ENCODE data around the gene PDZRN3.

The PDZRN3 gene

GRCh38 chr3:73535137-73535536, 89.6 kb downstream of the PDZRN3 start:
- ChIA-PET CTCF (interaction anchor here (1.1 kb wide), 1 partner anchor 12 kb away, joined by 4 read pairs; no protein-coding TSS in a partner anchor), POLR2A (no interaction called here)
- no peak for TF ChIP-seq CTCF (IDR thresholded peaks at IDR 0.05; ENCODE audit: insufficient read depth, low read length, missing control alignments)
- H3K4me3 ChIP-seq (ENCODE audit: low read depth, low read length) = no peak overlapping the region
- no peak for DNase-seq (ENCODE audit: low read depth, low spot score)

DNA sequence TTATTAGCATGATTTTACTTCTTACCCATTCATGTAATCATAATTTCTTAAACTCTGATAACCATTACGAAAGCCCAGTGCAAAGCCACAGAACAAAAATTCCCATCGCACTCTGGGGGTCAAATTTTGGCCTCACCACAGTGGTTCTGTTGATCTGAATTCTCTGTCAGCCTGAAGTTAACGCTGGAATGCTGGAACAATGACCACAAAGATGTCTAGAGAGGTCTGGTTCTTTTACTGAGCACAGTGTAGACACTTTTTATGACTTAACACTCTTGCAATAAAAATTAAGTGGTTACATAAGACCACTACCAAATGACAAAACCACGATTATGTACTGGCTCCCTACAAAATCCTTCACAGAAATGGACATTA, 94.7 kb downstream of the PDZRN3 start:
- ChIA-PET POLR2A (no interaction called here), CTCF (interaction anchor here (0.8 to 1.6 kb wide), 2 partner anchors 17 to 22 kb away, joined by 3 to 7 read pairs; no protein-coding TSS in a partner anchor)
- H3K4me3 ChIP-seq (ENCODE audit: low read depth, low read length) = no peak overlapping the region
- TF ChIP-seq CTCF (IDR thresholded peaks at IDR 0.05; ENCODE audit: insufficient read depth, low read length, missing control alignments) = no peak
- DNase-seq (ENCODE audit: low read depth, low spot score) = peak; percentile 87

- no peak for DNase-seq (ENCODE audit: low read depth, low spot score)
- POLR2A ChIA-PET = no interaction called here
- no peak overlapping the region for H3K4me3 ChIP-seq (ENCODE audit: low read depth, low read length)
- CTCF ChIA-PET = interaction anchor here (1.4 kb wide), 1 partner anchor 21 kb away, joined by 6 read pairs; no protein-coding TSS in a partner anchor
- TF ChIP-seq CTCF (IDR thresholded peaks at IDR 0.05; ENCODE audit: insufficient read depth, low read length, missing control alignments) = no peak
Measured at GRCh38 chr3:73529308-73530021, 95.3 kb downstream of the PDZRN3 start.

DNA sequence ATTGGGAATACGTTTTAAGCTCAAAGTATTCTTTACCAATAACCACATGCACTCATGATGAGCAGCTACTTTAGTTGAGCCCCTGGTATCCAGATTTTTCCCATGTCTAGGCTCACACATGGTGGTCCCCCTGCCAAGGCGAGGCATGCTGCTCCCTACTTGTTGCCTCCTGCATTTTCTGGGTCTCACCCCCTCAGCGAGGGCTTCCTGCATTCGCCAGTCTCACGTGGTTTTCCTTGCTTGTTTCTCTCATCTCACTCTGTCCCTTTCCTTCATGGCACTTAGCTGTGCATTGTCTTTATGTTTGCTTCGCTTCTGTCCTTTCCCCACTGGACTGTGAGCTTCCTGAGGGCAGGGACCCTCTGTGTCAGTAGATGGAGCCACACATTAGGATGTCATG, 99.2 kb downstream of the PDZRN3 start:
- no peak overlapping the region for H3K4me3 ChIP-seq (ENCODE audit: low read depth, low read length)
- no peak for DNase-seq (ENCODE audit: low read depth, low spot score)
- no peak for TF ChIP-seq CTCF (IDR thresholded peaks at IDR 0.05; ENCODE audit: insufficient read depth, low read length, missing control alignments)
- ChIA-PET POLR2A (no interaction called here), CTCF (interaction anchor here (1.0 to 1.6 kb wide), 2 partner anchors 8 to 18 kb away, joined by 3 to 10 read pairs; no protein-coding TSS in a partner anchor)

DNA sequence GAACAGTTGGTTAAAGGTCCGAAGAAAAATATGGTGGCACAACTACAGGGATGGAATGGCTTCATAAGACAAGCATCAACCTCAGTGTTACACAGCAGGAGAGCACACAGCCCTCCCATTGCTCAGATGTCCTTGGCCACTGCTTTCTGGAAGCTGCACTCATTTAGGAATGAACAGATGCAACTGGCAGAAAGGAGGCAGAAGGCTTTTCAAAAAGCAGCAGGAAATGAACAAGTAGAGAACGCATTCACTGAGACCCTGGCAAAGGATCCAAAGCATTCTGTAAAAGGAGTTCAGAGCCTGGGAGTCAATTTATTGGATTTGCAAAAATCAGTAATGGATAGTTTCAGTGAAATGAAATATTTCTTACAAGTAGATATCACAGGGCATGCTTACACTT, 101.1 kb downstream of the PDZRN3 start:
- CTCF ChIA-PET = interaction anchor here (1.0 kb wide), 1 partner anchor 16 kb away, joined by 3 read pairs; no protein-coding TSS in a partner anchor
- POLR2A ChIA-PET = no interaction called here
- no peak for DNase-seq (ENCODE audit: low read depth, low spot score)
- H3K4me3 ChIP-seq (ENCODE audit: low read depth, low read length) = no peak overlapping the region
- no peak for TF ChIP-seq CTCF (IDR thresholded peaks at IDR 0.05; ENCODE audit: insufficient read depth, low read length, missing control alignments)

- no peak overlapping the region for H3K4me3 ChIP-seq (ENCODE audit: low read depth, low read length)
- CTCF ChIA-PET = interaction anchor here (3.3 kb wide), 1 partner anchor 14 kb away, joined by 20 read pairs; no protein-coding TSS in a partner anchor
- DNase-seq (ENCODE audit: low read depth, low spot score) = no peak
- TF ChIP-seq CTCF (IDR thresholded peaks at IDR 0.05; ENCODE audit: insufficient read depth, low read length, missing control alignments) = no peak
- POLR2A ChIA-PET = no interaction called here
Measured at GRCh38 chr3:73521734-73522336, 102.9 kb downstream of the PDZRN3 start.

All from AG04449 (cell line).